ENCODE data around the gene EAF2. TPM values are rescaled to one million over a fixed set of nuclear protein-coding genes. Genes with fewer than 3 reads are reported as not detected.

EAF2 gene
- total RNA-seq, result 1.7 and 1.9 TPM in 2 replicates

DNA sequence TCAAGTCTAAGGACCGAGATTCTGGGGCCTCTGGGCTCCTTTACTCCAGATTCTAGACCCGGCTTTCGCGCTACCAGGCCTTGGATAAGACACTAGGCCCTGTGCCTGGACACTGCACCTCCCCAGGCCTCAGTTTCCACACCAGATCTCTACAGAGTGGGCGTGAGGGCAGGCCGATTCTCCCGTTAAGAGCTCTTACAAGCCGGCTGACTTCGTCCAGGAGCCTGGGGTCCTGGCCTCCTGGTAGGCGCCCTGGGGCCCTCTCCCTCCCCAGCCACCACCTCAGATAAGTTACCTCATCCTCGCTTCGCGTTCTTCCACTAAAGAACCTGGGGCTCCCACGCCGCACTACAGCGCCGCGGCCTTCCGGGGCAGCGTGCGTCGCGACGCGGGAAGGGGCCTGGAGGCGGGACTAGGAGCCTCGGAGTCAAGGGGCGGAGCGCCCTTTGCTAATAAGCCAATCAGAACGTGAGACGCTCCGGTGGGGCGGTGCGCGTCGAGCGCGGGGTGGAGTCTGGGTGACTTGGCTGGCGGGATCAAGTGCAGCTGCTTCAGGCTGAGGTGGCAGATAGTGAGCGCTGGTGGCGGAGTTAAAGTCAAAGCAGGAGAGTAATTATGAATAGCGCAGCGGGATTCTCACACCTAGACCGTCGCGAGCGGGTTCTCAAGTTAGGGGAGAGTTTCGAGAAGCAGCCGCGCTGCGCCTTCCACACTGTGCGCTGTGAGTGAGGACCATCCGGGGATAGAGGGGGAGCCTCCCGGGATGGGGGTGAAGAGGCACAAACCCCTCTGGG, at the start of gene EAF2, which contains the start of gene IQCB1:
Gene EAF2 (plus strand): TSS at position 539 of the 794 bp plus-strand sequence. CDS start 77 bp downstream, at position 616.
Gene IQCB1 (minus strand): TSS at position 390 of the 794 bp plus-strand sequence. CDS start 6,100 bp downstream, outside the sequence.

DNA sequence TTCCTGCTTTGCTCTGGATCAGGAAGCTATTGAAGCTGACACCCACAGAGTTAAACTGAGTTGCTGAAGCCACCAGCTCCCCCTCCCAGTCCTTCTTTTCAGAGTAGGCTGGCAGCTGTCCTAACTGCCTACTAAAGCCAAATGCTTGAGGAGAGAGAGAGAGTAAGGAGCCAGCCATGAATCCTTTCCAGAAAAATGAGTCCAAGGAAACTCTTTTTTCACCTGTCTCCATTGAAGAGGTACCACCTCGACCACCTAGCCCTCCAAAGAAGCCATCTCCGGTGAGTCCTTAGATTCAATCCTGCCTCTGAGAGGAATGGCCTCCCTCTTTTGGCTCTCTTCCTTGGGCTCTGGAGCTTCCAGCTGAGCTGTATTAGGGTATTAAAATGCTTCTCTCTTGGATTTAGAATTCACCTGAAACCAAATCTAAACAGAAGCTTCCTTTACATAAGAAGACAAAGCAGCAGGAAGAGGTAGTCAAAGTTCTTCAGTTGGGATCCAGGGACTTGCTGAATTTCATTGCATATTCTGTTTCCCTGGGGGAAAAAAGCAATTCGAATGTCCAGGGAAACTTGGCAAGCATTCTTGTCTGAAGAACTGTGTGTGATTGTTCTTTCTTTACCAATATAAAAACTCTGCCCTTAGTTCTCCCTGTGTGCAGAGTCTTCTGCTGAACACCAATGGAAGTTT, 59.4 kb downstream of the EAF2 start, which contains the start of gene SLC15A2:
Gene SLC15A2 (plus strand): TSS at position 101 of the 690 bp plus-strand sequence. CDS start 76 bp downstream, at position 177.

Other genes with a start within 250 kb of the EAF2 start
- gene FBXO40, start 241.8 kb upstream of the EAF2 start, total RNA-seq, result not detected in 2 replicates
- gene HCLS1, start 174.3 kb upstream of the EAF2 start, total RNA-seq, result 0.76 and 2.2 TPM in 2 replicates
- gene GOLGB1, start 85.5 kb upstream of the EAF2 start, total RNA-seq, result 52.6 and 66.0 TPM in 2 replicates
- gene IQCB1, start 149 bp upstream of the EAF2 start, total RNA-seq, result 8.4 and 9.4 TPM in 2 replicates
- 0.26 and 0.30 TPM in 2 replicates for gene SLC15A2, start 59.2 kb downstream of the EAF2 start, total RNA-seq
- not detected in 2 replicates for gene ILDR1, start 187.0 kb downstream of the EAF2 start, total RNA-seq
- not detected in 2 replicates for gene CD86, start 220.2 kb downstream of the EAF2 start, total RNA-seq